A549 (cell line): Measurements from ENCODE around the gene ZNRF3.

ENCODE experiments used
- CEBPB ChIP-seq, 2 experiments: fragments of >200 bp in 1 of 2; sonication (Bioruptor Twin) in 1 of 2; formaldehyde crosslinking in 1 of 2; IDR thresholded peaks; 2 replicates each; pipeline ENCODE4 v1.6.1; 2012 to 2016
- CTCF ChIP-seq: fragments of >200 bp; sonication (Bioruptor Twin); formaldehyde crosslinking; IDR thresholded peaks from 3 replicates; pipeline ENCODE4 v1.5.1; 2016
- POLR2A ChIP-seq: IDR thresholded peaks from 2 replicates; pipeline ENCODE4 v1.6.1; 2012; ENCODE audit warnings: mild to moderate bottlenecking, low read length
- REST ChIP-seq: fragments of 200-600 bp; sonication (generic); IDR thresholded peaks from 2 replicates; pipeline ENCODE4 v1.6.1; 2016; ENCODE audit warnings: antibody characterized with exemption, mild to moderate bottlenecking, moderate library complexity

DNA sequence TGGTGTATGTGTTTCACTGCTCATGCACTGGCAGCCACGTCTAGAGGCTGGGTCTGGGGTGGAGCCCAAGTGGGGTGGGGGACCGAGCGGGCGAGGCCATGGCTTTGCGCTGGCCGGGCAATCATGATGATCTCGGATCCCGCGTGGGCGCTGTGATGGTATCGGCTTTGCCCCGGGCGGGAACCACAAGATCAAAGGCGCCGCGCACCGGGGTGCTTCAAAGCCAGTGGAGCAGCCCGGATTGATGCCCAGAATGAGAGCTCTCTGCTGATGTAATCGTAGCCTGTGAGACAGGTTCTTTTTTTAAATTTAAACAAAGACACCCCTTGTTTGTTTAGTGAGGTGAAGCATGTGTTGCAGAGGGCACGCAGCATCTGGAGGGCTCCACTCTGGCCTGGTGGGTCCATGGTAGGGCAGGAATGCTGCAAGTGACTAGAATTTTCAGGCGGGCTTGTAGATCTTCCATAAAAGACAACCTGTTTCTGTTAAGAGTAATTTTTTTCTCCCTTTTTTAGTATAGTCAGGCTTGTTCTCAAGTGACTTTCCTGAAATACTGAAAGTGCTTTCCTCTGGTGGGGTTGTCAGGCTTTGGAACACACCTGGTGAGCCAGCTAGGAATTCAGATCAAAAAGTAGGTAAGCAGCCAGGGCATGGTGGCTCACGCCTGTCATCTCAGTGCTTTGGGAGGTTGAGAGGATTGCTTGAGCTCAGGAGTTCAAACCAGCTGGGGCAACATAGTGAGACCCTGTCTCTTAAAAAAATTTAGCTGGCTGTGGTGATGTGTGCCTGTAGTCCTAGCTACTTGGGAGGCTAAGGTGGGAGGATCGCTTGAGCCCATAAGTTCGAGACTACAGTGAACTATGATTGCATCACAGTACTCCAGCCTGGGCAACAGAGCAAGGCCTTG is 40.7 kb downstream of the ZNRF3 start:
- TF ChIP-seq CTCF (no peak), REST (no peak), POLR2A (no peak), CEBPB (IDR thresholded peaks at IDR 0.05) (no peak)
